Iris pigment epithelial cell (primary cell): Measurements from ENCODE around the gene ZNF80.
A peak's percentile ranks its signal among the peaks of the same experiment; 100 is the strongest.

Experiments
- DNase-seq: peaks from one replicate; pipeline ENCODE4 v3.0.0-alpha.2; 2011; ENCODE audit warnings: low read depth

ZNF80 gene

GRCh38 chr3:114218578-114219185, 18.7 kb downstream of the ZNF80 start:
- DNase-seq = no peak

DNA sequence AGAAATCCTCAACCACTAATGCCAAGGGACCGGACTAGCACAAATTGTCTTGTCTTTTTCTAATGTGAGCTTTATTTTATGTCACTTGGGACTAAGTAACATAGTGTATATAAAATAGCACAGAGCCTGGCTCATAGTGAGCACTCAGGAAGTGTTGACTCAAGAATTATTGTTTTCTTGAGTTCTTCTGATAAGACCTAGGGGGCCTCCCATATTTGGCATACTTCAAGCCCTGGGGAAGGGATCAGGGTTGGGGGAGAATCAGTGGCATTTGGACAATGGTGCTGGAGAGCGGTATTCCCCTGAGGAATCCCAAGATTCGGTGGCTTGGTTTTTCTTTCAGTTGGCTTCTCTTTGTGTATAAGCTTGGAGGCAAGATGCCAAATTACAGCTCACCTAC, 19.4 kb downstream of the ZNF80 start:
- no peak for DNase-seq

DNA sequence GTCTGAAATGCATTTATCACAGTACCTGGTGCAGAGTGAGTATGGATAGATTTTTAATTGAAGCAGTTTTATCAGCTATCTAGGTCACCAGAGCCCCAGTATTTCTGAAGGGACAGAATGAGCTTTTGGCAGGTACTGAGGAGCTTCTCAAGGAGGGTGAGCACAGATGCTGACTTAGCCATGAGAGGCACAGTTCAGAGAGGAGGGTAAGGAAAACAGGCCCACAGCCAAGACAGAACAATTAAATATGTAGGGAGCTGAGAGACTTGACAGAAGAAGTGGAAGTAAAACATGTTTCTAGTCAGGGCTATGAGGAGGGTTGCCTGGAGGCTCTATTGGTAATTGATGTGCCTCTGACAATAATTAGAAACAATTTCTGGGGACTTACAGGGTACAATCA, 20.1 kb downstream of the ZNF80 start:
- DNase-seq = no peak

DNA sequence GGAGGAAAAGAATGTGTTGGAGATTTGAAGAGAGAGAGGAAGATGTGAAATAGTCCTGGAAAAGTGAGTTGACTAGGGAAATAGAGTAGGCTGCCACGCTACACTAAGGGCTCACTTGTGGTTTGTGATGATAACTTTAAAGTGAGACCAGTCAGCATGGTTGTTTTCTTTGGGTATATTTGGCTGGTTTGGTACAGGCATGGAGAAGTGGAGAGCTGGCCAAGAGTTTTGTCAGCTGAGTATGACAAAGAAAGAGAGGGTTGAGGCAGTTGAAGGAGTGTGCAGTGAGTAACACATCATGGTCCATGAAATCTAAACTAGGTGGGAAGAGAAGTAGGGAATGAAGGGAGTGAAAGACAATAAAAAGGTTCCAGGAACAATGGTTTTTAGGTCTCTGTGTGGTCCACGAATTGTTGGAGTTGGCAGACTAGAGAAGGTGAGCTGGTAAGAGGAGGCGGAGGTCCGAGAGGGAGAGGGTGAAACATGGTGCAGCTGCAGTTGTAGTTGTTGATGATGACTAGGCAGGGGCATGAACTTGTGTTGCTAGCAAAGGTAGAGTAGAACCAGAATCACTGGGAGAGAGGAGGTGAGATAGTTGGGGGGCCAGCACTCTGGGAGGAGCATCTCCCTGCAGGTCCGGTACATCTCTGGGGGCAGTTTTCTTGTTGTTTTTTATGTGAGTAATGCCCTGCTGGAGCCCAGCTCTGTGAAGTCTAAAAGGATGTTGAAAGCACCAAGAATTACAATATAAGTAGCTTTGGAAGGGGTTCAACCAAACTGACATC, 21.0 kb downstream of the ZNF80 start:
- peak; percentile 6 for DNase-seq

DNA sequence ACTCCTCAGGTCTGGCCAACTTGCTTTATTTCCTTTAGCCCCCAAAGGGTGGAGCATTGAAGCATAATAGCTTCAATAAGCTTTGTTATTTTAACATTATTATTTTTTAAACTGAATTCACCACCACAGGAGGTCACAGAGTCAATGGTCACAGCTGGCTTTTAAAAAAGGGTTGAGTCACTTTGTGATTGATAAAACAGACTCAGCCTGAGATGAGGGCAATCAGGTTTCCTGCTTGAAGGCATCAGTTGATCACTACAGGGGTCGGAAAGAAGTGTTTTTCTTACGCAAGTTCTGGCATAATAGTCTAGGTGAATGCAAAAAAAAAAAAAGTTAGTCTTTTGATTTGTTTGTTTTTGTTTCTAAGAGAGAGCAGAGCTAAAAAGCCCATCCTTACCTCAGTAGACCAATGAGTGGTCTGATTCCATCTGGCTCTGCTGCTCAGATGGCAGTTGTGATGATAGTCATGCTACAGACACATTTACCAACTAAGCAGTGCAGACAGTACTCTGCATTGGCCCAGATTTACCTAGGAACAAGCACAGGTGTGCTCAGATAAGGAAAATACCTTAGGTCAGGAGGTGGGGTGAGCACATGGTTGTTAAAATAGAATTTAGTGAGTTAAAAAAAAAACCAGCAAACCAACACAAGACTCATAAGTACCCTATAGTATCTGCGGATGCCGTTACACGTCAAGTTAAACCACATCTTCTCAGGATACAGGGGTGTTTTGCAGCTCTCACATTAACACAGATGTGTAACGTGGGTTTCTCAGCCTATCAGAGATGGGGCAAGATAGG, 22.6 kb downstream of the ZNF80 start:
- DNase-seq = peak; percentile 9

DNA sequence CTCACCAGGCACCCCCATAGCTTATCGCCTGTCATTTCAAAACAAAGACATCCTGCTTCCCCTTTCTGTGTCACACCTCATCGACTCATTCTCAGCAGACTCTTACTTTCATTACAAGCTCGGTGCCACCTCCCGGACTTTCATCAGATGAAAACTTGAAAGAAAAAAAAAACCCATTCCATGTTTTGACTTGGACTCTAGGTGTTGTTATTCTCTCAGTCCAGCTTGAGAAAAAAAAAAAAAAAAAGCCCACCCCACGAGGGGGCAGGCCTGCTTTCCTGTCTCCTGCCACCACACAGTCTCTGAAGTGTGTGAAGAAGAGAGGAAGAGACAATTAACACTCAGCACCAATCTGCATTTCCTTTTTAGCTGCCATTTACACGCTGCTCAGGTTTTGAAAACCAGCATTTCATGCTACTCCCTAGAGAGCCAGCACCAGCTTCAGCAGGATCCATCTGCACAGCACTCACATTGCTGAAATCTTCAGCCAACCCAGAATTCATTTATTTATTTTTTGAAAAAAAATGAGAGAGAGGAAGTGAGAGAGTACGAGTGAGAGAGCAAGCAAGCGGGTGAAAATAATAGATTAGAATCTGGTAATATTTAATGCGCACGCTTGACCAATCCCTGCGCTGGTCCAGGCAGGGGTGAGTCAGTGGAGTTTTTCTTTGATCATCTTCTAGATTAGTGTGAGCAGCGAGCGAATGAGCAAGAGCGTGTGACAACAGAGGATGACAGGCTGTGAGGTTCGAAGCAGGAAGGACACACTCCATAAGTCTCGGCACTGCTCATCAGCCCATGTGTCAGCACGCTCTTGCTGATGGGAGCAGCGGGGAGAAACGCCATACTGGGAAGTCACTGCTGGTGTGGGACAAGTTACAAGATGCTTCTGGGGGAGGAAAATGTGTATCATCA, 23.5 kb downstream of the ZNF80 start:
- DNase-seq = peak; percentile 76

DNA sequence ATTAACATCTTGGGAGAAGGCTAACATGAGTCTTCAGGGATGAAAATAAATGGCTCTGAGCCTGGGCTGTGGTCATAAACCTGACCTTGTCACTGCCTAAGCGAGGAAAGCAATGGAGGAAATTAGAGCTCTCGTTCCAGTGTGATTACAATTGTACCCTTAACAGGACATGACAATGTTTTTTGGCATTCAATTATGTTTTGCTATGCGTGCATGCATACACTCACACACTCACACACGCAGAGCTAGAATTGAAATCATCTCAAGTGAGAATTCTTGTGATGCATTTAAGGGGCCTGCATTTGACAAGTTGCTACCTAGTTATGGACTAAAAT, 24.1 kb downstream of the ZNF80 start:
- peak; percentile 24 for DNase-seq

DNA sequence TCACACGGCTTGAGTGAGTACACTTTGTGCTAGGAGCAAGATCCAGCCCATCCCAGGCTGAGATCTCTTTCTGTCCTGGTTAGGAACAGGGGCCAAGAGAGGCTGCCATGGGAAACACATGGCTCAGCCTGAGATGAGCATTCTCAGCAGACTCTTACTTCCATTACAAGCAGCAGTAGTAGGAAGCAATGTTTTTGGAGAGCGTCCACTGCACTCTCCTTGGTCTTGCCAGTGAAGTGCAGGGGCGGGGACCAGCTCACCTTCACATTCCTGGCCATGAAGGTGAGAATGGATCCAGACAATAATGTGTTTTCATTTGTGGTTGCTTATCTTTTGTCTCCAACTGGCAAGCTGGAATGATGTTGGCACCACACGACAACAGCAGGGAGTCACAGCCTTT, 24.7 kb downstream of the ZNF80 start:
- DNase-seq = no peak

GRCh38 chr3:114207768-114208167, 29.6 kb downstream of the ZNF80 start:
- DNase-seq = no peak

- DNase-seq = no peak
These were observed 31.0 kb downstream of the ZNF80 start for GRCh38 chr3:114206342-114206741.

DNA sequence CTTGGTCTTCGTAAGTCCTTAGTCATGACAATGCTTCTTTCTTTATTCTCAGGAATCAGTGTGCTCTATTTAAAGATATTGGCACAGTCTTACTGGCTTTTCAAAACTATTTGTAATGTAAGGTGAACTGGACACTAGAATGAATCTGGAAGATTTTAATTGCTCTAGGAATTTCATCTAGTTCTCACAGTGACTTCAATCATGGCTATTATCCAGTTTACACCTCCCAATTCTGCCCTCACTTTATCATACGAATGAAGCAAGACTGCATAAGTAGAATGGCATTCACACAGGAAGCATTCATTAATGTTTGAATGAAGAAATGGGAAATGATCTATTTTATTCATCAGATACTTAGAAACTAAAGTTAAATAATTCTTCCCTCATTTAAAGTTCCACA, 31.8 kb downstream of the ZNF80 start:
- DNase-seq = no peak

DNA sequence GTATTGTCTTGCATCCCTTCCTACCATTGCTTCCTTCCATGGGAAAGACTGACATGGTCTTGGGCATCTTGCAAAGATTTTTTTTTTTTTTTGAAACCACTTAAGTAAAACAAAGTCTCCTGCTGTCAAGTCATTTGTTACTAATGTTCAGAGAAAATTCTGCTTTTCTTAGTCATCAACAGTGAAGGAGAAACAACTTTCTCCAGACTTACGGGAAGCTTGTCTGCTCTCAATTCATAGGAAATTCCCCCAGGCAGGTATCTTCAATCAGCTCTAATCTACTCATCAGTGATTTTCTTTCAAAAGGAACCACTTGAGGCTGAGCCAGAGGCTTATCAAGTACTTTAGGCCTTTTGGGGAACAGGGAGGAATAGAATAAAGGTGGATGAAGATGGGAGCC, 42.6 kb downstream of the ZNF80 start:
- peak; percentile 13 for DNase-seq

- no peak for DNase-seq
These were observed 45.2 kb downstream of the ZNF80 start for GRCh38 chr3:114192136-114192535.

DNA sequence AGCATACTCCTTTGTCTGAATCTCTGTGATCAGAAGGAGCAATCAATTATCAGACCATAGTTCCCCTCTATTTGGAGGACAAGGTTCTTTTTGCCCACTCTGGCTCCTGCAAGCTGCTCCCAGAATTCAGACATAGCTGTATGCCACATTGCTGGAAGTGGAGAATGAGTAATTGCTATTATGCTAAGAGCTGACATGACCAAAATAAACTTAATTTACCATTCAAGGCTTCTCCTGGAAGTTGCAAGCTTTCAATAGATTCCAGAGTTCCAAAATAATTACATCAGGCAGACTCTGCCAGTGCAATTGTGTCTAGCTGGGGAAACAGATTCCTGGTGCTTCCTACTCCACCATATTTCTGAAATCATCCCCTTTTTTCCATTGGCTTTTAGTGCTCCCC, 50.9 kb downstream of the ZNF80 start:
- no peak for DNase-seq
